SK-N-SH (cell line): Measurements from ENCODE around the gene CST11. TPM values are rescaled to one million over a fixed set of nuclear protein-coding genes. Genes with fewer than 3 reads are reported as not detected.

Experiments
- polyA plus RNA-seq, 3 experiments: library from polyadenylated mRNA; depleted of rRNA; stranded (reverse); fragments of >200 nt; gene quantifications; 2 replicates each; pipeline ENCODE4 v1.2.3, GENCODE V29; 2012
- small RNA-seq, 7 experiments: library from RNA; depleted of rRNA; stranded (forward); fragments of <200 nt; gene quantifications; one replicate each; pipeline ENCODE3, GENCODE V24; 2012

CST11 gene
- polyA plus RNA-seq, 1 of the 3 experiments (the other 2 are of a cell fraction), result not detected

Small RNA genes within 50 kb of the gene (small RNA-seq; reads per million reads assigned to genes)
- 0 reads per million in 7 experiments for gene RF00019

Other genes starting within 250 kb of the CST11 start
- 28.2 TPM in 2 replicates for gene NXT1, start 102.1 kb downstream of the CST11 start, polyA plus RNA-seq (2012; rRNA removed)
- 15.0 and 20.6 TPM in 2 replicates for gene GZF1, start 90.7 kb downstream of the CST11 start, polyA plus RNA-seq (2012; rRNA removed)
- 3.0 and 5.9 TPM in 2 replicates for gene NAPB, start 31.4 kb downstream of the CST11 start, polyA plus RNA-seq (2012; rRNA removed)
- gene CSTL1, start 13.2 kb downstream of the CST11 start, polyA plus RNA-seq (2012; rRNA removed), result not detected in 2 replicates
- gene CST8, start 38.2 kb upstream of the CST11 start, polyA plus RNA-seq (2012; rRNA removed), result not detected in 2 replicates
- not detected in 2 replicates for gene CST9L, start 115.6 kb upstream of the CST11 start, polyA plus RNA-seq (2012; rRNA removed)
- gene CST9, start 153.0 kb upstream of the CST11 start, polyA plus RNA-seq (2012; rRNA removed), result not detected in 2 replicates
- 328 and 428 TPM in 2 replicates for gene CST3, start 185.1 kb upstream of the CST11 start, polyA plus RNA-seq (2012; rRNA removed)
- not detected in 2 replicates for gene CST4, start 236.2 kb upstream of the CST11 start, polyA plus RNA-seq (2012; rRNA removed)